H9 (cell line): ENCODE measurements around the gene DSCAM. TPM values are rescaled to one million over a fixed set of nuclear protein-coding genes. Genes with fewer than 3 reads are reported as not detected.

ENCODE experiments used
- DNase-seq: peaks from one replicate; pipeline ENCODE4 v3.0.0-alpha.2; 2017
- H2AFZ ChIP-seq: one replicate; pipeline ENCODE4 v1.6.1; 2013; ENCODE audit warnings: mild to moderate bottlenecking, low read length, control low read depth, moderate library complexity
- H2AK5ac ChIP-seq: 2 replicates; pipeline ENCODE4 v1.6.1; 2013; ENCODE audit warnings: low read length, control low read depth, mixed read lengths; ENCODE audit not compliant: insufficient read length
- H2BK120ac ChIP-seq: one replicate; pipeline ENCODE4 v1.6.1; 2013; ENCODE audit warnings: low read depth, mild to moderate bottlenecking, low read length, control low read depth, inconsistent platforms; ENCODE audit not compliant: poor library complexity, severe bottlenecking
- H2BK12ac ChIP-seq: 2 replicates; pipeline ENCODE4 v1.6.1; 2013; ENCODE audit warnings: low read length, control low read depth, mixed read lengths, low read depth; ENCODE audit not compliant: insufficient read length
- H2BK15ac ChIP-seq: 2 replicates; pipeline ENCODE4 v1.6.1; 2013; ENCODE audit warnings: low read depth, low read length, control low read depth
- H2BK20ac ChIP-seq: one replicate; pipeline ENCODE4 v1.6.1; 2013; ENCODE audit warnings: low read depth, mild to moderate bottlenecking, low read length, control low read depth, inconsistent platforms; ENCODE audit not compliant: poor library complexity, severe bottlenecking
- H2BK5ac ChIP-seq: 2 replicates; pipeline ENCODE4 v1.6.1; 2013; ENCODE audit warnings: low read length, control low read depth, mixed read lengths; ENCODE audit not compliant: insufficient read length
- H3K14ac ChIP-seq: 2 replicates; pipeline ENCODE4 v1.6.1; 2013; ENCODE audit warnings: low read length, control low read depth; ENCODE audit not compliant: insufficient read depth
- H3K18ac ChIP-seq: 2 replicates; pipeline ENCODE4 v1.6.1; 2013; ENCODE audit warnings: low read depth, mild to moderate bottlenecking, mixed read lengths, low read length, control low read depth; ENCODE audit not compliant: insufficient read length
- H3K23ac ChIP-seq: 2 replicates; pipeline ENCODE4 v1.6.1; 2013; ENCODE audit warnings: low read length, control low read depth, mixed read lengths, low read depth; ENCODE audit not compliant: insufficient read length
- H3K23me2 ChIP-seq: 2 replicates; pipeline ENCODE4 v1.6.1; 2013; ENCODE audit warnings: low read depth, mild to moderate bottlenecking, mixed read lengths, low read length, control low read depth; ENCODE audit not compliant: insufficient read length, poor library complexity, severe bottlenecking
- H3K27ac ChIP-seq: 2 replicates; pipeline ENCODE4 v1.5.1; 2013; ENCODE audit warnings: low read length, control low read depth, mixed read lengths, low read depth; ENCODE audit not compliant: insufficient read length
- H3K27me3 ChIP-seq: 2 replicates; pipeline ENCODE4 v1.6.1; 2013; ENCODE audit warnings: low read length, control low read depth, inconsistent platforms; ENCODE audit not compliant: insufficient read depth
- H3K4ac ChIP-seq: 2 replicates; pipeline ENCODE4 v1.6.1; 2013; ENCODE audit warnings: low read depth, mild to moderate bottlenecking, control low read depth, inconsistent platforms, low read length, moderate library complexity
- H3K4me1 ChIP-seq: 2 replicates; pipeline ENCODE4 v1.6.1; 2013; ENCODE audit warnings: low read length, control low read depth, inconsistent platforms; ENCODE audit not compliant: insufficient read depth
- H3K4me2 ChIP-seq: 2 replicates; pipeline ENCODE4 v1.6.1; 2013; ENCODE audit warnings: low read length, control low read depth, mixed read lengths; ENCODE audit not compliant: insufficient read length, insufficient read depth
- H3K56ac ChIP-seq: 2 replicates; pipeline ENCODE4 v1.6.1; 2013; ENCODE audit warnings: low read depth, mild to moderate bottlenecking, mixed read lengths, low read length, control low read depth; ENCODE audit not compliant: insufficient read length
- H3K79me1 ChIP-seq: 2 replicates; pipeline ENCODE4 v1.6.1; 2013; ENCODE audit warnings: low read depth, mild to moderate bottlenecking, moderate library complexity, low read length, control low read depth, inconsistent platforms; ENCODE audit not compliant: insufficient read depth, poor library complexity, severe bottlenecking
- H3K79me2 ChIP-seq: 2 replicates; pipeline ENCODE4 v1.6.1; 2013; ENCODE audit warnings: low read length, control low read depth, inconsistent platforms; ENCODE audit not compliant: insufficient read depth
- H3K9ac ChIP-seq: 2 replicates; pipeline ENCODE4 v1.6.1; 2013; ENCODE audit warnings: low read length, control low read depth, mixed read lengths; ENCODE audit not compliant: insufficient read length; ENCODE audit errors: extremely low read depth
- H3K9me3 ChIP-seq: one replicate; pipeline ENCODE4 v1.6.1; 2013; ENCODE audit warnings: low read depth, low read length, inconsistent platforms; ENCODE audit not compliant: control insufficient read depth
- H3T11ph ChIP-seq: one replicate; pipeline ENCODE4 v1.6.1; 2013; ENCODE audit warnings: mild to moderate bottlenecking, low read length, control low read depth, inconsistent platforms
- H4K20me1 ChIP-seq: one replicate; pipeline ENCODE4 v1.6.1; 2013; ENCODE audit not compliant: control insufficient read depth, insufficient read length, insufficient read depth
- H4K5ac ChIP-seq: 2 replicates; pipeline ENCODE4 v1.6.1; 2013; ENCODE audit warnings: low read depth, mild to moderate bottlenecking, mixed read lengths, low read length, control low read depth; ENCODE audit not compliant: insufficient read length
- H4K8ac ChIP-seq: replicated peaks from 2 replicates; pipeline ENCODE4 v1.6.1; 2013; ENCODE audit warnings: low read length, control low read depth, mixed read lengths, low read depth; ENCODE audit not compliant: insufficient read length
- H4K91ac ChIP-seq: 2 replicates; pipeline ENCODE4 v1.6.1; 2013; ENCODE audit warnings: low read depth, mild to moderate bottlenecking, moderate library complexity, mixed read lengths, low read length, control low read depth; ENCODE audit not compliant: insufficient read length
- H3K27ac Mint-ChIP-seq, 3 experiments: 2 replicates in 2 of 3; 3 replicates in 1 of 3; pipeline ENCODE4 v1.8.0; 2020 to 2021; ENCODE audit warnings: mixed read lengths in 3 of 3, mild to moderate bottlenecking in 1 of 3, moderate library complexity in 1 of 3
- H3K27me3 Mint-ChIP-seq: 2 replicates; pipeline ENCODE4 v1.8.0; 2021; ENCODE audit warnings: low read depth, mild to moderate bottlenecking, moderate library complexity, mixed read lengths
- H3K36me3 Mint-ChIP-seq, 3 experiments: 2 replicates in 2 of 3; 3 replicates in 1 of 3; pipeline ENCODE4 v1.8.0; 2020 to 2021; ENCODE audit warnings: low read depth in 3 of 3, mixed read lengths in 3 of 3; ENCODE audit not compliant: insufficient read depth in 1 of 3
- H3K4me1 Mint-ChIP-seq, 2 experiments: 2 replicates each; pipeline ENCODE4 v1.8.0; 2020; ENCODE audit warnings: mixed read lengths in 2 of 2
- H3K4me3 Mint-ChIP-seq, 2 experiments: 2 replicates in 1 of 2; 3 replicates in 1 of 2; pipeline ENCODE4 v1.8.0; 2020 to 2021; ENCODE audit warnings: mild to moderate bottlenecking in 2 of 2, mixed read lengths in 2 of 2, moderate library complexity in 1 of 2
- H3K9me3 Mint-ChIP-seq, 2 experiments: 2 replicates in 1 of 2; 3 replicates in 1 of 2; pipeline ENCODE4 v1.8.0; 2020; ENCODE audit warnings: mild to moderate bottlenecking in 2 of 2, mixed read lengths in 2 of 2, moderate library complexity in 1 of 2
- WGBS: extraction: QIAGEN DNeasy Blood & Tissue Kit; methylation state at CpG from one replicate; pipeline ENCODE4 v1.1.7; 2013; ENCODE audit warnings: missing lambda C conversion rate, low lambda C conversion rate, mixed read lengths; ENCODE audit not compliant: insufficient read length; ENCODE audit errors: extremely low coverage; 5-methylcytosine and 5-hydroxymethylcytosine counted together
- total RNA-seq: library from RNA; stranded (reverse); gene quantifications from 2 replicates; pipeline ENCODE4 v1.2.1, GENCODE V29; 2021
- TF ChIP-seq, protein P1 (sequence below): fragments of 200-600 bp; sonication (generic); conservative IDR thresholded peaks from 3 replicates; pipeline ENCODE4 v1.8.0; 2021; ENCODE audit warnings: antibody characterized with exemption, mild to moderate bottlenecking

The DSCAM gene
- total RNA-seq, 1 experiment from 2014 or later = 0.17 TPM

DNA sequence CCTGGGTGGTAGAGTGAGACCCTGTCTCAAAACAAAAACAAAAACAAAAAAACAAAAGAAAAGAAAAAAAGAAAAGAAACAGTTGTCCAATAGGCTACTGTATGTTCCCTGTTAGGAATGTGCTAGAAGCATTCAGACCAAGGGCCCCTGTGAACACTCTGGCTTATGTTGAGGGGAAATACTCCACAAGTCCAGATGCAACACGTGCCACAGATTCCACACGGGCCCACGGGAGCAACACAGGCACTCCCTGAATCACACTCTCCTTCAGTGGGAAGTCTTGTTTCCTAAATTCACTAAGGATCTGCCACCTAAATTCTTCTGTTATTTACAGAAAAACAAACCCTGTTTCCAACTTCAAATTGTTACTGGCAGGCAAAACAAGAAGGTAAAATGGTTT lies 688.6 kb downstream of the DSCAM start:
- Mint-ChIP-seq H3K4me1 (peaks cover 11 to 15% of the 10 kb centered on the region in 2 experiments), H3K4me3 (no peak overlapping the region), H3K9me3 (no peaks in the 10 kb centered on the region), H3K27me3 (no peaks in the 10 kb centered on the region; the same call in 1 of the 2 replicates), H3K36me3 (no peaks in the 10 kb centered on the region), H3K27ac (no peak overlapping the region)
- Histone ChIP-seq H3K27me3 (no peaks in the 10 kb centered on the region), H3T11ph (no peak overlapping the region), H2BK5ac (no peak overlapping the region), H3K18ac (no peak overlapping the region), H2BK120ac (no peak overlapping the region), H3K4me1 (no peaks in the 10 kb centered on the region), H3K14ac (no peak overlapping the region), H2BK15ac (no peak overlapping the region), H4K5ac (no peak overlapping the region), H2AFZ (no peak overlapping the region), H2BK12ac (no peak overlapping the region), H4K8ac (no peak overlapping the region), H3K23me2 (no peaks in the 10 kb centered on the region), H2AK5ac (no peak overlapping the region), H3K9me3 (no peaks in the 10 kb centered on the region), H4K91ac (no peak overlapping the region), H3K79me1 (no peaks in the 10 kb centered on the region), H3K79me2 (no peaks in the 10 kb centered on the region), H4K20me1 (no peaks in the 10 kb centered on the region), H3K9ac (no peak overlapping the region), H2BK20ac (no peak overlapping the region), H3K23ac (no peak overlapping the region), H3K4me2 (no peak overlapping the region), H3K27ac (no peak overlapping the region), H3K4ac (no peak overlapping the region), H3K56ac (no peak overlapping the region)
- TF ChIP-seq, protein P1, sequence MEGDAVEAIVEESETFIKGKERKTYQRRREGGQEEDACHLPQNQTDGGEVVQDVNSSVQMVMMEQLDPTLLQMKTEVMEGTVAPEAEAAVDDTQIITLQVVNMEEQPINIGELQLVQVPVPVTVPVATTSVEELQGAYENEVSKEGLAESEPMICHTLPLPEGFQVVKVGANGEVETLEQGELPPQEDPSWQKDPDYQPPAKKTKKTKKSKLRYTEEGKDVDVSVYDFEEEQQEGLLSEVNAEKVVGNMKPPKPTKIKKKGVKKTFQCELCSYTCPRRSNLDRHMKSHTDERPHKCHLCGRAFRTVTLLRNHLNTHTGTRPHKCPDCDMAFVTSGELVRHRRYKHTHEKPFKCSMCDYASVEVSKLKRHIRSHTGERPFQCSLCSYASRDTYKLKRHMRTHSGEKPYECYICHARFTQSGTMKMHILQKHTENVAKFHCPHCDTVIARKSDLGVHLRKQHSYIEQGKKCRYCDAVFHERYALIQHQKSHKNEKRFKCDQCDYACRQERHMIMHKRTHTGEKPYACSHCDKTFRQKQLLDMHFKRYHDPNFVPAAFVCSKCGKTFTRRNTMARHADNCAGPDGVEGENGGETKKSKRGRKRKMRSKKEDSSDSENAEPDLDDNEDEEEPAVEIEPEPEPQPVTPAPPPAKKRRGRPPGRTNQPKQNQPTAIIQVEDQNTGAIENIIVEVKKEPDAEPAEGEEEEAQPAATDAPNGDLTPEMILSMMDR = no peak
- DNase-seq = no peak
- no CpG with 5 or more reads among the region's 3 CpGs for WGBS
